Melanocyte of skin (primary cell): ENCODE measurements around the gene CDK9. TPM values are rescaled to one million over a fixed set of nuclear protein-coding genes. Genes with fewer than 3 reads are reported as not detected.

Source experiments
- small RNA-seq, 2 donors: library from RNA; depleted of rRNA; stranded (forward); fragments of <200 nt; gene quantifications; one replicate each; pipeline ENCODE3, GENCODE V24; 2012
- total RNA-seq, 2 donors: library from RNA; depleted of rRNA; stranded (reverse); fragments of >200 nt; gene quantifications; 2 replicates each; pipeline ENCODE4 v1.2.3, GENCODE V29; 2012

Gene CDK9
- total RNA-seq, result 10 to 100 TPM; 32.3 to 44.3 TPM

GRCh38 chr9:127785933-127786772 lies at the start of gene CDK9:
CDK9 (plus strand) TSS chr9:127786034; CDS start chr9:127786149, 115 bp downstream.

GRCh38 chr9:127778280-127779135 lies 7.3 kb upstream of the CDK9 start, which contains the start of gene SH2D3C:
SH2D3C (minus strand) TSS chr9:127778666; CDS start chr9:127778627, 39 bp downstream.

GRCh38 chr9:127802576-127803443 lies 17.0 kb downstream of the CDK9 start, which contains the start of gene FPGS:
FPGS (plus strand) TSS chr9:127802882; CDS start chr9:127802925, 43 bp downstream.

Small RNA genes within 50 kb of the gene (small RNA-seq; reads per million reads assigned to genes)
- 0 reads per million in 2 donors for gene RF00019

Other genes with a start within 250 kb of the CDK9 start
- 10 to 100 TPM; 71.6 to 79.3 TPM for gene STXBP1, start 173.8 kb upstream of the CDK9 start, total RNA-seq
- under 1 TPM in 1 of 2 donors, not detected in 1; under 0.01 TPM for gene CFAP157, start 79.0 kb upstream of the CDK9 start, total RNA-seq
- gene PTRH1, start 70.4 kb upstream of the CDK9 start, total RNA-seq, result 10 to 100 TPM; 19.6 to 28.0 TPM
- under 1 TPM in 1 of 2 donors, not detected in 1; under 0.01 TPM for gene TTC16, start 70.0 kb upstream of the CDK9 start, total RNA-seq
- gene TOR2A, start 50.7 kb upstream of the CDK9 start, total RNA-seq, result 1 to 10 TPM; 6.5 to 7.7 TPM
- gene SH2D3C, start 7.4 kb upstream of the CDK9 start, total RNA-seq, result 1 to 10 TPM in 1 of 2 donors, under 1 TPM in 1; under 0.01 to 1.3 TPM
- 10 to 100 TPM; 54.4 to 66.3 TPM for gene FPGS, start 16.8 kb downstream of the CDK9 start, total RNA-seq
- gene ENG, start 68.6 kb downstream of the CDK9 start, total RNA-seq, result 10 to 100 TPM; 11.4 to 19.3 TPM
- 10 to 100 TPM; 42.0 to 53.9 TPM for gene AK1, start 91.6 kb downstream of the CDK9 start, total RNA-seq
- gene ST6GALNAC6, start 113.6 kb downstream of the CDK9 start, total RNA-seq, result 10 to 100 TPM; 13.0 to 14.8 TPM
- 1 to 10 TPM; 5.2 to 8.3 TPM for gene ST6GALNAC4, start 131.0 kb downstream of the CDK9 start, total RNA-seq
- under 1 TPM; 0.33 to 0.34 TPM for gene PIP5KL1, start 144.7 kb downstream of the CDK9 start, total RNA-seq
- gene DPM2, start 151.8 kb downstream of the CDK9 start, total RNA-seq, result 10 to 100 TPM; 12.0 to 18.3 TPM
- 10 to 100 TPM in 1 of 2 donors, 1 to 10 TPM in 1; 7.3 to 27.5 TPM for gene EEIG1, start 195.0 kb downstream of the CDK9 start, total RNA-seq